Effector memory CD4-positive, alpha-beta T cell (primary cell): ENCODE measurements around the gene CTBP2.

Experiments
- DNase-seq, 3 donors: peaks; one replicate each; pipeline ENCODE4 v3.0.0-alpha.2; 2020
- H3K27ac ChIP-seq: 2 replicates; pipeline ENCODE4 v1.7.0; 2013; ENCODE audit warnings: mild to moderate bottlenecking, low read length, moderate library complexity; ENCODE audit not compliant: insufficient read depth, poor library complexity, severe bottlenecking
- H3K27me3 ChIP-seq: replicated peaks from 2 replicates; pipeline ENCODE4 v1.7.0; 2013; ENCODE audit warnings: mild to moderate bottlenecking, low read length; ENCODE audit not compliant: insufficient read depth, control insufficient read depth, poor library complexity, severe bottlenecking
- H3K36me3 ChIP-seq: 2 replicates; pipeline ENCODE4 v1.7.0; 2013; ENCODE audit warnings: mild to moderate bottlenecking, low read length, moderate library complexity; ENCODE audit not compliant: control insufficient read depth, insufficient read depth
- H3K4me1 ChIP-seq: 2 replicates; pipeline ENCODE4 v1.7.0; 2013; ENCODE audit warnings: low read length, mild to moderate bottlenecking; ENCODE audit not compliant: control insufficient read depth, insufficient read depth, poor library complexity, severe bottlenecking
- H3K4me3 ChIP-seq: 2 replicates; pipeline ENCODE4 v1.7.0; 2013; ENCODE audit warnings: low read length, low read depth, mild to moderate bottlenecking; ENCODE audit not compliant: insufficient read depth, poor library complexity, severe bottlenecking
- H3K9me3 ChIP-seq: 2 replicates; pipeline ENCODE4 v1.7.0; 2013; ENCODE audit warnings: mild to moderate bottlenecking, low read length, moderate library complexity; ENCODE audit not compliant: control insufficient read depth

CTBP2 gene

GRCh38 chr10:125158601-125159485 is 1.5 kb downstream of the CTBP2 start:
- H3K27ac ChIP-seq = no peak overlapping the region
- peaks cover 11% of the 10 kb centered on the region for H3K4me1 ChIP-seq
- H3K36me3 ChIP-seq = no peaks in the 10 kb centered on the region
- DNase-seq = no peak
- peaks cover 26% of the 10 kb centered on the region for H3K27me3 ChIP-seq
- no peaks in the 10 kb centered on the region for H3K9me3 ChIP-seq
- peak overlapping the region; percentile 37 for H3K4me3 ChIP-seq

GRCh38 chr10:125158275-125158600 is 2.1 kb downstream of the CTBP2 start:
- Histone ChIP-seq H3K4me1 (peaks cover 11% of the 10 kb centered on the region), H3K4me3 (no peak overlapping the region), H3K36me3 (no peaks in the 10 kb centered on the region), H3K27ac (no peak overlapping the region), H3K27me3 (peaks cover 26% of the 10 kb centered on the region), H3K9me3 (no peaks in the 10 kb centered on the region)
- DNase-seq = no peak

GRCh38 chr10:125157505-125157904 is 2.9 kb downstream of the CTBP2 start:
- DNase-seq = no peak
- H3K9me3 ChIP-seq = no peaks in the 10 kb centered on the region
- peaks cover 26% of the 10 kb centered on the region for H3K27me3 ChIP-seq
- H3K36me3 ChIP-seq = no peaks in the 10 kb centered on the region
- H3K27ac ChIP-seq = no peak overlapping the region
- no peak overlapping the region for H3K4me3 ChIP-seq
- peaks cover 11% of the 10 kb centered on the region for H3K4me1 ChIP-seq

- H3K27me3 ChIP-seq = peaks cover 23% of the 10 kb centered on the region
- H3K36me3 ChIP-seq = no peaks in the 10 kb centered on the region
- H3K9me3 ChIP-seq = no peaks in the 10 kb centered on the region
- DNase-seq = no peak
- H3K4me3 ChIP-seq = no peak overlapping the region
- H3K27ac ChIP-seq = no peak overlapping the region
- H3K4me1 ChIP-seq = peaks cover 11% of the 10 kb centered on the region
Observed at GRCh38 chr10:125156739-125157480, 3.5 kb downstream of the CTBP2 start.

- H3K36me3 ChIP-seq = no peaks in the 10 kb centered on the region
- no peak overlapping the region for H3K4me3 ChIP-seq
- H3K4me1 ChIP-seq = peaks cover 9% of the 10 kb centered on the region
- no peak for DNase-seq
- H3K27ac ChIP-seq = no peak overlapping the region
- peaks cover 16% of the 10 kb centered on the region for H3K27me3 ChIP-seq
- H3K9me3 ChIP-seq = no peaks in the 10 kb centered on the region
Observed at GRCh38 chr10:125156196-125156595, 4.2 kb downstream of the CTBP2 start.

GRCh38 chr10:125155101-125155500 is 5.3 kb downstream of the CTBP2 start:
- no peaks in the 10 kb centered on the region for H3K36me3 ChIP-seq

GRCh38 chr10:125154529-125154928 is 5.8 kb downstream of the CTBP2 start:
- Histone ChIP-seq H3K4me1 (peaks cover 2% of the 10 kb centered on the region), H3K27ac (no peak overlapping the region), H3K27me3 (peaks cover 11% of the 10 kb centered on the region), H3K36me3 (no peaks in the 10 kb centered on the region), H3K4me3 (no peak overlapping the region), H3K9me3 (no peaks in the 10 kb centered on the region)
- no peak for DNase-seq

More at GRCh38 chr10:125155101-125155500, 5.3 kb downstream of the CTBP2 start:
- H3K27me3 ChIP-seq = peaks cover 11% of the 10 kb centered on the region
- DNase-seq = no peak
- H3K4me1 ChIP-seq = peaks cover 3% of the 10 kb centered on the region
- no peak overlapping the region for H3K4me3 ChIP-seq
- no peak overlapping the region for H3K27ac ChIP-seq
- H3K9me3 ChIP-seq = no peaks in the 10 kb centered on the region

- no peaks in the 10 kb centered on the region for H3K36me3 ChIP-seq
- H3K27me3 ChIP-seq = peaks cover 11% of the 10 kb centered on the region
- no peak overlapping the region for H3K27ac ChIP-seq
- H3K4me3 ChIP-seq = no peak overlapping the region
- H3K9me3 ChIP-seq = no peaks in the 10 kb centered on the region
- no peak for DNase-seq
- H3K4me1 ChIP-seq = no peaks in the 10 kb centered on the region
Observed at GRCh38 chr10:125153703-125154490, 6.5 kb downstream of the CTBP2 start.

- Histone ChIP-seq H3K27me3 (peaks cover 11% of the 10 kb centered on the region), H3K4me3 (no peak overlapping the region), H3K9me3 (no peaks in the 10 kb centered on the region), H3K27ac (no peak overlapping the region), H3K36me3 (no peaks in the 10 kb centered on the region), H3K4me1 (no peaks in the 10 kb centered on the region)
- DNase-seq = no peak
Observed at GRCh38 chr10:125152450-125153368, 7.7 kb downstream of the CTBP2 start.
